Measurements from ENCODE around the gene CARD8.

Gene CARD8

DNA sequence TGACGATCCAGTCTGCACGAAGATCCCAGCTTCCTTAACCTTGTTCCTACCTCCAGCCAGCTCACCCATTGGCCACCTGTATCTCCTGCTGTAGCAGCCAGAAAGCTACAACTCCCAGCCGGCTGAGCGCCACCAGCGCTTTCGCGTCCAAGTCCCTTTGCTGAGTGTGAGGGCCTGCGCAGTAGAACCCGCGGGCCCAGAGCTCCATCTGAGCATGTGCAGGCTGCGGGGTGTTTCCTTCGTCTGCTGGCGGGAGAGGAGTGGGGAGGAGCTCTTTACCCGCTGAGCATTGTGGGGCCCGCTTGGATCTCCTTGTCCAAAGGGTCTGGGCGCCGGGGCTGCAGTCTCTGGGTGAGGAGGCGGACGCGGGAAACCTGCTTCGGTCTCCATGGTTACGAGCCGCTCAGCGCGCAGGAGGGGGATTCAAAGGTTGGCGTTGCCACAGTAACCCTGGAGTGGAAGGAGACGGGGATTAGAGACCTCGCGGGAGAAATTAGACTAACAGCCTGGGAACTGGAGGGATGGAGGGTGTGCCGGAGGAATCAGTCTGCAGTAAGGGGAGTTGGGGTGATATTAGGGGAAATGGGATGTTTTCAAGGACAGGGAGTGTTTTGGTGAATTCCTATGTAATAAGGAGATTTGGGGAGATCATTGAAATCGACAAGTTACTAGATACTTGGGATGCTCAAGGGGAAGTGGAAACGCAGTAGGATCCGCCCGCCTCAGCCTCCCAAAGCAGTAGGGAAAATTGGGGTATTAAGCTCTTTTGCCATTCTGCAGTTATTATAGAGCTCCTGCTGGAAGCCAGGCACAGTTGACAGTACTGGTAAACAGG is 51.7 kb downstream of the CARD8 start:
- TF ChIP-seq, protein P1, sequence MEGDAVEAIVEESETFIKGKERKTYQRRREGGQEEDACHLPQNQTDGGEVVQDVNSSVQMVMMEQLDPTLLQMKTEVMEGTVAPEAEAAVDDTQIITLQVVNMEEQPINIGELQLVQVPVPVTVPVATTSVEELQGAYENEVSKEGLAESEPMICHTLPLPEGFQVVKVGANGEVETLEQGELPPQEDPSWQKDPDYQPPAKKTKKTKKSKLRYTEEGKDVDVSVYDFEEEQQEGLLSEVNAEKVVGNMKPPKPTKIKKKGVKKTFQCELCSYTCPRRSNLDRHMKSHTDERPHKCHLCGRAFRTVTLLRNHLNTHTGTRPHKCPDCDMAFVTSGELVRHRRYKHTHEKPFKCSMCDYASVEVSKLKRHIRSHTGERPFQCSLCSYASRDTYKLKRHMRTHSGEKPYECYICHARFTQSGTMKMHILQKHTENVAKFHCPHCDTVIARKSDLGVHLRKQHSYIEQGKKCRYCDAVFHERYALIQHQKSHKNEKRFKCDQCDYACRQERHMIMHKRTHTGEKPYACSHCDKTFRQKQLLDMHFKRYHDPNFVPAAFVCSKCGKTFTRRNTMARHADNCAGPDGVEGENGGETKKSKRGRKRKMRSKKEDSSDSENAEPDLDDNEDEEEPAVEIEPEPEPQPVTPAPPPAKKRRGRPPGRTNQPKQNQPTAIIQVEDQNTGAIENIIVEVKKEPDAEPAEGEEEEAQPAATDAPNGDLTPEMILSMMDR (IDR thresholded peaks at IDR 0.05; ENCODE audit: low read depth, low read length), result no peak
- peak; percentile 75 for DNase-seq (ENCODE audit: extremely low read depth, low read depth)

DNA sequence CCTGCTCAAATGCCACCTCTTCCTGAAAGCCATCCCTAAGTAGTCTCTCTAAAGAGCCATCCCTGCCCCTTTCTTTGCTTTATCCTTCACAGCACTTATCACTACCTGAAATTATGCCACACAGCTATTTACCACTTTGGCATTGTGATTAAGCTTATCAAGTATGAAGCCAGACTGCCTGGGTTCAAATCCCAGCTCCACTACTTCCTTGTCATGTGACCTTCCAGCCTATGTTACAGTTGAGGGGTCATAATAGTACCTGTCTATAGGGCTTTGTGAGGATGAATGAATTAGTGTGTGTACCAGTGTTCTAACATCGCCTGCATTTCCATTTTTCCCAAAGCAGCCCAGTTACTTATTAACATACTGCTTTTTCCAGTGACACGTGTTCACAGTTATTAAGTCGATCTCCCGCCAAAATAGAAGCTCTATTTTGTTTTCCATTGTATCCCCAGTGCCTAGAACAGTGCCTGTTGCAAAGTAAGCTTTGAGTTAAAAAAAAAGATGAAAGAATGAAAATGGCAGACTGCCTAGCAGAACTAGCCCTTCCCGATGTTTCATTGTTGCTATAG is 52.4 kb downstream of the CARD8 start:
- TF ChIP-seq, protein P1 (IDR thresholded peaks at IDR 0.05; ENCODE audit: low read depth, low read length), result no peak
- DNase-seq (ENCODE audit: extremely low read depth, low read depth), result no peak

DNA sequence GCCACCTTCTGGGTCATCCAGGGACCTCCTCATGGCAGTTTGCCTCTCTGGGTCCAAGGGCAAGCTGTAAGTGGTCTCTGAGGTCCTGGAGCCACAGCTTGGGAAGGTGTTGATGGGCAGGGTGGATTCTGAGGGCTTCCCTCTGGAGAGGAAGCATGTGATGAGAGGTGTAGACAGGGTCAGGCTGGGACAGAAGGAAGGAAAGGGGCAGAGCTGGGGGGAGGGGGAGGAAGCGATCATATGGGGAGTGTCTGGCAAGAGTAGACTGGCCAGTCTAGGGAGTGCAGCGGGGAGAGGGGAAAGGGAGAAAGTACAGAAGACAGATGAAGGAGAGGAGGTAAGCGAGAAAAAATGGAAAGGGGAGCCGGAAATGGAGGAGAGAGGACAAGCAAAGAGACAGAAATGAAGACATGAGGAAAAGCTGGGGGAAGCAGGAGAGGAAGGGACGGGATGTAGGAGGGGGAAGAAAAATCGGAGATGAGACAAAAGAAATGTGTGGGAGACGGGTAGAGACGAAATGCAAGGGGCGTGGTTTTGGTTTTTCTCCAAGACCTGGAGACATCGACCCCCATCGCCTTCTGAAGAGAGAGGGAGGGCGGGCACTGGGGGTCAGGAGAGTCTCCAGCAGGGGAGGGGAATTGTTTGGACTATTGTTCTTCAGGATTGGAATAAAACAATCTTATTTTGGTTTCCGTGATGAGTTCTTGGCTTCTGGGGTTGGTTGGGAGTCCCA is 58.6 kb downstream of the CARD8 start:
- no peak for DNase-seq (ENCODE audit: extremely low read depth, low read depth)
- TF ChIP-seq, protein P1 (IDR thresholded peaks at IDR 0.05; ENCODE audit: low read depth, low read length), result no peak

DNA sequence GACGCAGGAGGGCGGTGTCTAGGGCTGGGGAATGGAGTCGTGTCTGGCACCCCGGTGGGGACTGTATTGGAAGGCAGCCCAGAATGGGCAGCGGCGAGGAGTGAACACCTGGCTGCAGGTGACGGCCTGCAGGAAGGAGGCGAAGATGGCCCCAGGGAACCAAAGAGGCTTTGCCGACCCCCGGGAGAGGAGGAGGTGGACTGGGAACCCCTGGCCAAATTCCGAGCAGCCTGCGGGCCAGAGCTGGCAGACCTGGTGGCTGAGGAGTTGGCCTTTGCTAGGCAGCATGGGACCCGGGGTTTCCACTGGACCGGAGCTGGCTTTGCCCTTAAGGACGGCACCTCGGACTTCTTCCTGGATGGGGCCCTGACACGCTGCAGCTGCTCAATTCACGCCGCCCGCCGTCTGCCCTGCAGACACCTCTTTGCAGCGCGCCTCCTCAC is 59.4 kb downstream of the CARD8 start:
- DNase-seq (ENCODE audit: extremely low read depth, low read depth), result no peak
- TF ChIP-seq, protein P1 (IDR thresholded peaks at IDR 0.05; ENCODE audit: low read depth, low read length), result no peak

DNA sequence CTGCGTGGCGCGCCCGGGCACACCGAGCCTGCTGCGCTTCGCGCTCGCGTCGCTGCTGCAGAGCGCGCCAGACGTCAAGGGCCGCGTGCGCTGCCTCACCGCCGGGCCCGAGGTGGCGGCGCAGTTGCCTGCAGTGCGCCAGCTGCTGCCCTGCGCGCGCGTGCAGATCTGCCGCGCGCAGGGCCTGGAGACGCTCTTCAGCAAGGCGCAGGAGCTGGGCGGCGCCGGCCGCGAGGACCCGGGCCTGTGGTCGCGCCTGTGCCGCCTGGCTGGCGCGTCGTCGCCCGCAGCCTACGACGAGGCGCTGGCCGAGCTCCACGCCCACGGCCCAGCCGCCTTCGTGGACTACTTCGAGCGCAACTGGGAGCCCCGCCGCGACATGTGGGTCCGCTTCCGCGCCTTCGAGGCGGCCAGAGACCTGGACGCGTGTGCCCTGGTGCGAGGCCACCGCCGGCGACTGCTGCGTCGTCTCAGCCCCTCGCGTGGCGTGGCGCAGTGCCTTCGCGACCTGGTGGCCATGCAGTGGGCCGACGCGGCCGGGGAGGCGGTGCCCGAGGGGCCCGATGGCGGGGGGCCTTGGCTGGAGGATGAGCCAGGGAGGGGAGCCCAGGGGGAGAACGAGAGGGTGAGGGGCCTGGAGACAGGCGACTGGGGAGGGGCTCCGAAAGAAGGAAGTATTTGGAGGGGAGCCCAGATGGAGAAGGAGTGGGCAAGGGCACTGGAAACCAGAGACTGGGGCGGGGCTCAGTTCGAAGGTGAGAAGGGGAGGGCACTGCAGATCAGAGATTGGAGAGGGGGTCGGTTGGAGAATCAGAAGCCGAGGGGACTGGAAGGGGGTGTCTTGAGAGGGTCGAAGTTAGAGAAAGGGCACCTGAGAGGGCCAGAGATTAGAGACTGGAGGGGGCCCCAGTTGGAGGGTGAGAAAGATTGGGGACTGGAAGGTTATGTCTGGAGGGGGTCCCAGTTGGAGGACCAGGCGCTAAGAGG is 60.6 kb downstream of the CARD8 start:
- TF ChIP-seq, protein P1 (IDR thresholded peaks at IDR 0.05; ENCODE audit: low read depth, low read length), result no peak
- DNase-seq (ENCODE audit: extremely low read depth, low read depth), result no peak

DNA sequence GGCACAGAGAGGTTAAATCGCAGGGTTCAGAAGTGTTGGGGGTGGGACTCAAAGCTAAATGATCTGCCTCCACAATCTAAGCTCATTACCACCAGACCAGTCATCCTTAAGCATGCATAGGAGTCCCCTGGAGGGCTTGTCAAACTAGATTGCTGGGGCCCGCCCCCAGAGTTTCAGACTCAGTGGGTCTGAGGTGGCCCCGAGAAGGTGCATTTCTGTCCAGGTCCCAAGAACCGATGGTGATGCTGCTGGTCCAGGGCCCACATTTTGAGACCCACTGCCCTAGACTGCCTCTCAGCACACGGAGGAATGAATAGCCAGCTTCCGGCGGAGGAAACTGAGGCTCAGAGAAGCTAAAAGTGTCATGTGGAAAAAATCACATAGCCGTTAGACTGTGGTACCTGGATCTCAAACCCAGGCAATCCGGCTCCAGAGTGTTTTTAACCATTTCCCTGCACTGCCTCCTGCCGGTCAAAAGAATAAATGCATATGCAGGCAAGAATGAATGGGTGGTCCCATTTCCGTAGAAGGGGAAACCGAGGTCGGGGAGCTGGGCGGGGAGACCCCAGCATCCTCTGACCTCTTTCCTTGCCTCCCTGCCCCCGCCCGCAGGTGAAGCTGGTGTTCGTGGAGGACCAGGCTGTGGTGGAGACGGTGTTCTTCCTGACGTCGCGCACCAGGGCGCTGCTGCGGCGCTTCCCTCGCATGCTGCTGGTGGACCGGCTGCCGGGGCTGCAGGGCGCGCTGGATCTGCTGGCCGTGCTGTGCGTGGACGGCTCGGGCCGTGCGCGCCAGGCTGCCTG is 61.5 kb downstream of the CARD8 start:
- DNase-seq (ENCODE audit: extremely low read depth, low read depth), result no peak
- TF ChIP-seq, protein P1 (IDR thresholded peaks at IDR 0.05; ENCODE audit: low read depth, low read length), result peak; percentile 48

Data from AG09319 (cell line).